MM.1S (cell line): ENCODE data around the gene HAO2.

Experiments
- DNase-seq: peaks from one replicate; pipeline ENCODE4 v3.0.0-alpha.2; 2015
- H2AFZ ChIP-seq: fragments of 300-600 bp; sonication (generic); 2 replicates; pipeline ENCODE4 v1.6.0; 2016; ENCODE audit warnings: antibody characterized with exemption, low read length
- H3F3A ChIP-seq: fragments of 300-600 bp; sonication (generic); 2 replicates; pipeline ENCODE4 v1.6.1; 2016; ENCODE audit warnings: mild to moderate bottlenecking, antibody characterized with exemption, low read length, moderate library complexity, mixed read lengths; ENCODE audit not compliant: insufficient read depth
- H3K27ac ChIP-seq: fragments of 300-600 bp; sonication (generic); 2 replicates; pipeline ENCODE4 v1.5.1; 2016; ENCODE audit warnings: mild to moderate bottlenecking, low read length
- H3K27me3 ChIP-seq: fragments of 300-600 bp; sonication (generic); replicated peaks from 2 replicates; pipeline ENCODE4 v1.6.0; 2016; ENCODE audit warnings: low read length; ENCODE audit not compliant: insufficient read depth
- H3K36me3 ChIP-seq: fragments of 300-600 bp; sonication (generic); replicated peaks from 2 replicates; pipeline ENCODE4 v1.6.1; 2016; ENCODE audit warnings: mild to moderate bottlenecking, low read length, mixed read lengths; ENCODE audit not compliant: insufficient read depth
- H3K4me1 ChIP-seq: fragments of 300-600 bp; sonication (generic); 2 replicates; pipeline ENCODE4 v1.6.1; 2016; ENCODE audit warnings: low read length, mixed read lengths
- H3K4me2 ChIP-seq: fragments of 300-600 bp; sonication (generic); 2 replicates; pipeline ENCODE4 v1.6.0; 2016; ENCODE audit warnings: low read depth, low read length
- H3K4me3 ChIP-seq: fragments of 300-600 bp; sonication (generic); 2 replicates; pipeline ENCODE4 v1.5.1; 2016; ENCODE audit warnings: low read length, mixed read lengths
- H3K79me2 ChIP-seq: fragments of 300-600 bp; sonication (generic); 2 replicates; pipeline ENCODE4 v1.6.1; 2016; ENCODE audit warnings: mixed run types, low read length, mixed read lengths
- H3K9ac ChIP-seq: fragments of 300-600 bp; sonication (generic); 2 replicates; pipeline ENCODE4 v1.6.1; 2016; ENCODE audit warnings: low read length, mixed read lengths
- H3K9me2 ChIP-seq: fragments of 300-600 bp; sonication (generic); replicated peaks from 2 replicates; pipeline ENCODE4 v1.6.1; 2016; ENCODE audit warnings: mild to moderate bottlenecking, low read length, mixed read lengths; ENCODE audit not compliant: insufficient read depth
- H3K9me3 ChIP-seq: fragments of 300-600 bp; sonication (generic); replicated peaks from 2 replicates; pipeline ENCODE4 v1.6.1; 2016; ENCODE audit warnings: mild to moderate bottlenecking, low read length, mixed read lengths; ENCODE audit not compliant: insufficient read depth
- H4K20me1 ChIP-seq: fragments of 300-600 bp; sonication (generic); 2 replicates; pipeline ENCODE4 v1.6.1; 2016; ENCODE audit warnings: mild to moderate bottlenecking, low read length, moderate library complexity, mixed read lengths; ENCODE audit not compliant: insufficient read depth
- CTCF ChIP-seq: fragments of 300-600 bp; sonication (generic); IDR thresholded peaks from 2 replicates; pipeline ENCODE4 v1.5.1; 2016; ENCODE audit warnings: antibody characterized with exemption, low read length, mixed read lengths
- EZH2 ChIP-seq: fragments of 300-600 bp; sonication (generic); optimal IDR thresholded peaks from 2 replicates; pipeline ENCODE3; 2017; ENCODE audit warnings: low read depth, mild to moderate bottlenecking, antibody characterized with exemption, low read length, mixed read lengths
- EZH2phosphoT487 ChIP-seq: fragments of 300-600 bp; sonication (generic); IDR thresholded peaks from 2 replicates; pipeline ENCODE4 v1.6.1; 2018; ENCODE audit warnings: antibody characterized with exemption, low read length

Gene HAO2

GRCh38 chr1:119414950-119415349, 46.4 kb downstream of the HAO2 start, which contains the start of gene HSD3B2:
Gene HSD3B2, plus strand, starts transcription at chr1:119415150. Its CDS starts 270 bp downstream, at chr1:119415420.
- Histone ChIP-seq H3K27ac (no peak within 1 kb of the TSS), H3K9me3 (no peaks in the 10 kb centered on the region), H3K4me1 (no peaks in the 10 kb centered on the region), H2AFZ (no peak within 1 kb of the TSS), H4K20me1 (no peaks in the 10 kb centered on the region), H3K36me3 (no peaks in the 10 kb centered on the region), H3K4me3 (no peak within 1 kb of the TSS), H3K9ac (no peak within 1 kb of the TSS), H3K79me2 (no peaks in the 10 kb centered on the region), H3K9me2 (no peaks in the 10 kb centered on the region), H3F3A (no peaks in the 10 kb centered on the region), H3K4me2 (no peak within 1 kb of the TSS), H3K27me3 (no peaks in the 10 kb centered on the region)
- TF ChIP-seq EZH2, result no peak
- TF ChIP-seq EZH2phosphoT487, result no peak
- no peak for TF ChIP-seq CTCF
- no peak for DNase-seq

DNA sequence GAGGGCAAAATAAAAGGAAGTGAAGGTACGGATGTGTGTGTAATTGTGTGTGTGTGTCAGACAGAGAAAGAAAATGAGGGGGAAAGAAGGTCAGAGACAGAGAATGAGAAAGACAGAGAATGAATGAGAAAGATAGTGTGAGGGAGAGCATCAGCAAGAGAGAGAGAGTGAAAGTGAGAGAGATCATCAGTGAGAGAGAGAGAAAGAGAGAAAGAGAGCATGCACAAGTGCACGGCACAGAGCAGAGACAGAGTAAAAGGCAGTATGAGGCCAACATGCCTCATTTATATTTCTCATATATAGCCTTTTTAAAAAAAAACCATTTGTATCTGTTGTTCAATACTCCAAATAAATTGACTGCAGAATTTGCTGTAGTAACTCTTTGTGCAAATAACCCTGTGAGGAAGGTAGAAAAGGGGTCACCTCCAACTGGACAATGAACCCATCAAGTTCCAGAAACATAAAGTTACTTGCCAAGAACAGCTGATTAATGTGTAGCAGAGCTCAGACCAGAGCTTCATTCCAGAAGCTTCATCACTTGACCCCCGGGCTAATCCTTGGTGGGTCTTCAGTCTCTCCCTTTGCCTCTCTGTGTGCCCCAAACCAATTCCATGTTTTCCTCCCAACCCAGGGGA, 47.5 kb downstream of the HAO2 start:
- H3K9ac ChIP-seq, result no peak overlapping the region
- no peaks in the 10 kb centered on the region for H3K36me3 ChIP-seq
- H3K27ac ChIP-seq, result no peak overlapping the region
- H3K9me3 ChIP-seq, result no peaks in the 10 kb centered on the region
- no peaks in the 10 kb centered on the region for H3K4me1 ChIP-seq
- H3K4me2 ChIP-seq, result no peak overlapping the region
- no peak overlapping the region for H3K4me3 ChIP-seq
- no peak for DNase-seq
- no peaks in the 10 kb centered on the region for H4K20me1 ChIP-seq
- no peaks in the 10 kb centered on the region for H3K79me2 ChIP-seq
- no peaks in the 10 kb centered on the region for H3K9me2 ChIP-seq
- TF ChIP-seq CTCF, result no peak
- TF ChIP-seq EZH2, result no peak
- TF ChIP-seq EZH2phosphoT487, result no peak
- no peak overlapping the region for H2AFZ ChIP-seq
- H3K27me3 ChIP-seq, result no peaks in the 10 kb centered on the region
- no peaks in the 10 kb centered on the region for H3F3A ChIP-seq

- Histone ChIP-seq H3K4me3 (no peak overlapping the region), H3K9me3 (no peaks in the 10 kb centered on the region), H3K4me1 (no peaks in the 10 kb centered on the region), H3K4me2 (no peak overlapping the region), H3K36me3 (no peaks in the 10 kb centered on the region), H3F3A (no peaks in the 10 kb centered on the region), H4K20me1 (no peaks in the 10 kb centered on the region), H3K9ac (no peak overlapping the region), H2AFZ (no peak overlapping the region), H3K27me3 (no peaks in the 10 kb centered on the region), H3K79me2 (no peaks in the 10 kb centered on the region), H3K9me2 (no peaks in the 10 kb centered on the region), H3K27ac (no peak overlapping the region)
- DNase-seq, result no peak
- TF ChIP-seq EZH2, result no peak
- TF ChIP-seq EZH2phosphoT487, result no peak
- no peak for TF ChIP-seq CTCF
These were observed 50.5 kb downstream of the HAO2 start for GRCh38 chr1:119419109-119419508.
